Activated T-helper 17 cell treated with anti-CD3 and anti-CD28 coated beads, Interleukin-2, amount 50 U/mL, for 72 hours (primary cell): ENCODE data around the gene GABRG3. TPM values are rescaled to one million over a fixed set of nuclear protein-coding genes. Genes with fewer than 3 reads are reported as not detected.

Experiments
- ATAC-seq: fragments of 150-1000 bp; cut with Tn5 transposase; replicated peaks from 2 replicates; pipeline ENCODE4 v1.10.0; 2021; ENCODE audit warnings: mild to moderate bottlenecking, moderate library complexity
- H3K27ac Mint-ChIP-seq: one replicate; pipeline ENCODE4 v1.8.0; 2022; ENCODE audit warnings: mixed read lengths
- H3K27me3 Mint-ChIP-seq: one replicate; pipeline ENCODE4 v1.8.0; 2022; ENCODE audit warnings: mixed read lengths
- H3K36me3 Mint-ChIP-seq: one replicate; pipeline ENCODE4 v1.8.0; 2022; ENCODE audit warnings: low read depth, mild to moderate bottlenecking, mixed read lengths
- H3K4me1 Mint-ChIP-seq: one replicate; pipeline ENCODE4 v1.8.0; 2022; ENCODE audit warnings: mixed read lengths
- H3K4me3 Mint-ChIP-seq: one replicate; pipeline ENCODE4 v1.8.0; 2022; ENCODE audit warnings: mild to moderate bottlenecking, mixed read lengths
- H3K9me3 Mint-ChIP-seq: one replicate; pipeline ENCODE4 v1.8.0; 2022; ENCODE audit warnings: mixed read lengths
- total RNA-seq, 2 donors: library from RNA; stranded (reverse); gene quantifications; one replicate each; pipeline ENCODE4 v1.2.3, GENCODE V29; 2022

Gene GABRG3
- total RNA-seq, 2 donors from 2014 or later: not detected

DNA sequence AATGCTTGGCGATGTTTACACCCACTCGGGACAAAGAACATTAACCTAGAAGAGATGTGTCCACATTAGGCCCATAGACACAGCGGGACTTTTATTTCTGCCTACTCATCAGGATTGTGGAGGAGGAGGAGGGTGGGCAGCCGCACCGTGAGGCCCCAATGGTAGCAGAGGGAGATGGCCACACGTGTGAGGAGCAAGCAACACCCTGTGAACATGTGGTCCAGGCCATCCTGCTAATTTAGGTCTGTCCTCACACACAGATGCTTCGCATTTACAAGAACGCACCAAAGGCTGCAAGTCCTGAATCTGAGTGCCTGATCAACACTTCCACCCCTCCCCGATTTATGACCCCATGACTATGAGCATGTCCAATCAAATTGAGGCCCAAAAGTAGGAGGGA is 560.0 kb downstream of the GABRG3 start:
- no peak for ATAC-seq
- peaks cover 15% of the 10 kb centered on the region for H3K9me3 Mint-ChIP-seq
- no peak overlapping the region for H3K4me3 Mint-ChIP-seq
- H3K36me3 Mint-ChIP-seq: no peaks in the 10 kb centered on the region
- H3K27ac Mint-ChIP-seq: no peak overlapping the region
- no peaks in the 10 kb centered on the region for H3K27me3 Mint-ChIP-seq
- H3K4me1 Mint-ChIP-seq: no peaks in the 10 kb centered on the region

DNA sequence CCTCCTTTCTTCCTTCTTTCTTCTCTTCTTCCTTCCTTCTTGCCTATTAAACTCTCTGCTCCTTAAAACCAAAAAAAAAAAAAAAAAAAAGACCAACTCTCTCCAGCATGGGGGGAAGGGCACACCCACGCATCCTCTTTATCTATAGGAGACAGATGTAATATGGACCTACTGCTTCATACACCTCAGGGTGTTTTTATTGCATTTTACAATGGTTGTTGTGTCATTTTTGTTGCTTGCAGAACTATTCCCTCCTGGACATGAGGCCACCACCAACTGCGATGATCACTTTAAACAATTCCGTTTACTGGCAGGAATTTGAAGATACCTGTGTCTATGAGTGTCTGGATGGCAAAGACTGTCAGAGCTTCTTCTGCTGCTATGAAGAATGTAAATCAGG is 561.4 kb downstream of the GABRG3 start:
- ATAC-seq: no peak
- peaks cover 8% of the 10 kb centered on the region for H3K9me3 Mint-ChIP-seq
- H3K4me3 Mint-ChIP-seq: no peak overlapping the region
- H3K27ac Mint-ChIP-seq: no peak overlapping the region
- H3K27me3 Mint-ChIP-seq: no peaks in the 10 kb centered on the region
- H3K4me1 Mint-ChIP-seq: no peaks in the 10 kb centered on the region
- no peaks in the 10 kb centered on the region for H3K36me3 Mint-ChIP-seq

DNA sequence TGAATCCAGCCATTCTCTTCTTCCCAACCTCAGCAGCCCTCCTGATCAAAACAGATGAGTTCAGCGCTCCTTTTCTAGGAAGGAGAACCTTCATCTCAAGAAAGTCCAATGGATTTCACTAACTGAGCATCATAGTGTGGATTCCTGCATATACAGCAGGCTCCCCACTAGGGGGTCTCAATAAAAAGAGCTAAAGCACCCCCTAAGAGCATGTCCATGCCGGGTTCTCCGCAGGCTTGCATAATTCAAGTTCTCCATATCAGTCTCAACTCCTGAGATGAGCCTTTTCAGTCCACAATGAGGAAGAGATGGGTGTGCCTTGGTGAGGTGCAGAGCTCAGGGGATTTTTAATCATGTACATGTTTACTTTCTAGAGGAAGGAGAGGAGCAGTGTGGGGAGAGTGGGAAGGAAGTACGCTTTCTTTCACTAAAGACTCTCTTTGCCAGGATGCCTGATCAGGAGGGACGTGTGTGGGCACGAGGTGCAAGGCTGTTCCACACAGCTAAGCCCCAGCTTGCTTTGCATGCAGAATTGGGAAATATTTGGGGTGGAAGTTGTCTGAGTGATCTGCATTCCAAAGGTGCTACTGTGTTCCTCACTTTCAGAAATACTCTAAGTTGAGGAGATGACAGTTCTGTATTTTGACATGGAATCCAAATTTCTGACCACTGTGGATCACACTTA is 564.6 kb downstream of the GABRG3 start:
- Mint-ChIP-seq H3K4me1 (no peaks in the 10 kb centered on the region), H3K27ac (no peak overlapping the region)
- ATAC-seq: no peak

GRCh38 chr15:27538325-27538724 is 567.3 kb downstream of the GABRG3 start:
- peaks cover 11% of the 10 kb centered on the region for H3K9me3 Mint-ChIP-seq
- H3K27ac Mint-ChIP-seq: no peak overlapping the region
- H3K27me3 Mint-ChIP-seq: no peaks in the 10 kb centered on the region
- no peaks in the 10 kb centered on the region for H3K36me3 Mint-ChIP-seq
- no peak overlapping the region for H3K4me3 Mint-ChIP-seq
- H3K4me1 Mint-ChIP-seq: no peaks in the 10 kb centered on the region
- no peak for ATAC-seq

More for the DNA sequence above, 564.6 kb downstream of the GABRG3 start:
- Mint-ChIP-seq H3K9me3 (peaks cover 14% of the 10 kb centered on the region), H3K36me3 (no peaks in the 10 kb centered on the region), H3K27me3 (no peaks in the 10 kb centered on the region), H3K4me3 (no peak overlapping the region)

DNA sequence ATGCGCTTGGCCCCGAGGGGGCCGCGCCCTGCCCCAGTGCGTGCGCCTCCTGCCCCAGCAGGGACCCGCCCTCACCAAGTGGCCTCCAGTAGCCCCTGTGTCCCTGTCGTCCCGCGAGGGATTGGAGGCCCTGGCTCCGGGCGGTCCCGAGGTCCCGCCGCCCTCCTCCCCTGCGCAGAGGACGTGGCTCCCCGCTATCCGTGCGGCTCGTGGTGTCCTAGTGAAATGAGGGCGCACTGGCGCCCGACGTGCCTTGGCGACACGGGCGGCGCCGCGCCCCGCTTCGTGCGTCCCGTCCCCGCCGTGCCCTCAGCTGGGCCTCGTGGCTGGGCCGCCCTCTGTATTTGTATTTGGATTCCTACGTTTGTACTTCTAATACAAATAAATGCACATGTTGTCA is 570.6 kb downstream of the GABRG3 start:
- H3K27me3 Mint-ChIP-seq: no peaks in the 10 kb centered on the region
- no peak for ATAC-seq
- no peaks in the 10 kb centered on the region for H3K4me1 Mint-ChIP-seq
- peaks cover 11% of the 10 kb centered on the region for H3K9me3 Mint-ChIP-seq
- no peak overlapping the region for H3K27ac Mint-ChIP-seq
- no peak overlapping the region for H3K4me3 Mint-ChIP-seq
- no peaks in the 10 kb centered on the region for H3K36me3 Mint-ChIP-seq

DNA sequence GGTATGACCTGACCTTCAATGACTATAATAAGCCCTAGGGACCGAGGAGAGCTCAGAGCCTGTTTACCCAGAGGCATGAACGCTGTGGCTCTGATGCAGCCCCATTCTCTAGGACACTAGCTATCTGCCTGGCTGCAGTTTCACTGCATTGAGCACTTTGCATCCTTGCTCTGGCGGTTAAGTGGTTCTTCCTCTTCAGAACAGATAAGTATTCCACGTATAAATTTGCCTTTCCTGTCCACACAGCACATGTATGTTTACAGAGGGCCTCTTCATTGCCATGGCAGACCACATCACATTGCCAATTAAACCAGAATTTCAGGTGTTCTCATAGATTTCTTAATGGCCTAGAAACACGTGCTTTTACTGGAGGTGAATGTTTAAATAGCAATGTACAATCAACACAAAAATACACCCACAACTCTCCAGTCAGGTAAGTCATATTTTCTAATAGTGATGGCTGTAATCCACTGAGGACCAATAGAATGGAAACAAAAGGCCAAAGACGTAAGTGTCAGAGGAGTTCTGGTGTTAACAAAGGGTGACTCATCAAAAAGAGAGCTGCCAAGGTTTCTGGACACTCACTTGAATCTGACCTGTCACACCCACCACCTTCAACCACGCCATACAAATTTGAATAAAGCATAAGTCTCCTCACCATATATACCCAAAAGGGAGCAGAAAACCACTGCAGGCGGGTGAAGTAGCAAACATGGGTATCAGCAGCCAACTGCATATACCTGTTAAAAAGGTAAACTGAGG is 574.7 kb downstream of the GABRG3 start:
- H3K9me3 Mint-ChIP-seq: peaks cover 4% of the 10 kb centered on the region
- no peak overlapping the region for H3K27ac Mint-ChIP-seq
- H3K36me3 Mint-ChIP-seq: no peaks in the 10 kb centered on the region
- no peaks in the 10 kb centered on the region for H3K27me3 Mint-ChIP-seq
- no peaks in the 10 kb centered on the region for H3K4me1 Mint-ChIP-seq
- no peak for ATAC-seq
- H3K4me3 Mint-ChIP-seq: no peak overlapping the region

- no peak for ATAC-seq
- Mint-ChIP-seq H3K4me3 (no peak overlapping the region), H3K27me3 (no peaks in the 10 kb centered on the region), H3K36me3 (no peaks in the 10 kb centered on the region), H3K27ac (no peak overlapping the region), H3K9me3 (peaks cover 10% of the 10 kb centered on the region), H3K4me1 (no peaks in the 10 kb centered on the region)
Observed at GRCh38 chr15:27549746-27550145, 578.8 kb downstream of the GABRG3 start.

GRCh38 chr15:27550635-27551034 is 579.7 kb downstream of the GABRG3 start:
- Mint-ChIP-seq H3K4me3 (no peak overlapping the region), H3K27me3 (no peaks in the 10 kb centered on the region), H3K9me3 (peaks cover 10% of the 10 kb centered on the region), H3K4me1 (no peaks in the 10 kb centered on the region), H3K27ac (no peak overlapping the region), H3K36me3 (no peaks in the 10 kb centered on the region)
- ATAC-seq: no peak

GRCh38 chr15:27561816-27562215 is 590.8 kb downstream of the GABRG3 start:
- Mint-ChIP-seq H3K27ac (no peak overlapping the region), H3K36me3 (no peaks in the 10 kb centered on the region), H3K4me1 (no peaks in the 10 kb centered on the region), H3K4me3 (no peak overlapping the region), H3K9me3 (peaks cover 15% of the 10 kb centered on the region), H3K27me3 (no peaks in the 10 kb centered on the region)
- no peak for ATAC-seq

DNA sequence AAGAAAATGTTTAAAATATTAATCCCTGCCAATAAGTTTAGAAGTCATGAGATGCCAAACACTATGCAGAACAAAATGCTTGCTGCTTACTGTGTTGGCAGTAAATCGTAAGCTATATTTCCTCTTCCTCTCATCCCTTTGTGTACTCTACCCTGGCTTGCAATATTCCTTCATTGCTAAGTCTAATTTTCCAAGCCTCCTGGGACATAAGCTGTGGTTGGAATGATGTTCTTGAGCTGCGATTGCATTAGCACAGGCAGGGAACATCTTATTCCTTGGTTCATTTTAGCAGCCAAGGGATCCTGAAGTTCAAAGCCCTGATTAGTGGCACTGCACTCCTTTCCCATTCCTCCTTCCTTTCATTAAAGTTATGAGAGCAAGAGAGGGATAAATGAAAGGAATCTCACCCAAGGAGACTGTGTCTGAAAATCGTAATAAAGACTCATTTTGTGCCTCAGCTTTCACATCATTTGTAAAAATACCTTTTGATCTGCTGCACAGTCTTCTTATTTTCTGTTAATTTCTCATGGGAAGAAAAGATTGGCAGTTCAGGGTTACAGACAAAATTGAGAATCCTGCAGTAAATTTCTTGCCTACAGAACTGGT is 592.9 kb downstream of the GABRG3 start:
- Mint-ChIP-seq H3K27me3 (no peaks in the 10 kb centered on the region), H3K36me3 (no peaks in the 10 kb centered on the region), H3K4me3 (no peak overlapping the region), H3K9me3 (peaks cover 15% of the 10 kb centered on the region), H3K27ac (no peak overlapping the region), H3K4me1 (no peaks in the 10 kb centered on the region)
- no peak for ATAC-seq

DNA sequence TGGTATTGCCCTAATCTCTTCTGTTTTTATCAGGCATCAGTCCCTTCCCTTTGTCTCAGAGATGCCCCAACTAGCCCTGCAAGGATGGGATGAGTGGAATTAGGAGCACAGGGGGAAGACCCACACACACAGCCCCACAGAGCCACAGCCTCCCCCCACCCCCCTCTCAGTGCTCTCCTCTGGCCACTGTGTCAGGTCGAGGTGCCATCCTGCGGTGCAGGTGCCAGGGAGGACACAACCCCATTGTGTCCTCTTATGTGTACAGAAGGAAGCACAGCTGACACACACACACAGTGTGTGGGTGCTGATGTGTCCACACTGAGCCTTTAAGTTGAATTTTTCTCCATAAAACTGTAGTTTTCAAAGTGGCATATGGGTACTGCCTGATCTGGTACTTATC is 593.7 kb downstream of the GABRG3 start:
- Mint-ChIP-seq H3K27me3 (no peaks in the 10 kb centered on the region), H3K4me1 (no peaks in the 10 kb centered on the region), H3K4me3 (no peak overlapping the region), H3K9me3 (peaks cover 11% of the 10 kb centered on the region), H3K36me3 (no peaks in the 10 kb centered on the region), H3K27ac (no peak overlapping the region)
- ATAC-seq: no peak

GRCh38 chr15:27570746-27571145 is 599.8 kb downstream of the GABRG3 start:
- H3K27me3 Mint-ChIP-seq: no peaks in the 10 kb centered on the region
- no peaks in the 10 kb centered on the region for H3K36me3 Mint-ChIP-seq
- no peak for ATAC-seq
- peaks cover 10% of the 10 kb centered on the region for H3K9me3 Mint-ChIP-seq
- no peak overlapping the region for H3K27ac Mint-ChIP-seq
- no peak overlapping the region for H3K4me3 Mint-ChIP-seq
- H3K4me1 Mint-ChIP-seq: no peaks in the 10 kb centered on the region

GRCh38 chr15:27573805-27574485 is 603.0 kb downstream of the GABRG3 start:
- ATAC-seq: no peak
- Mint-ChIP-seq H3K4me3 (no peak overlapping the region), H3K27ac (no peak overlapping the region), H3K9me3 (peaks cover 6% of the 10 kb centered on the region), H3K36me3 (no peaks in the 10 kb centered on the region), H3K4me1 (no peaks in the 10 kb centered on the region), H3K27me3 (no peaks in the 10 kb centered on the region)

DNA sequence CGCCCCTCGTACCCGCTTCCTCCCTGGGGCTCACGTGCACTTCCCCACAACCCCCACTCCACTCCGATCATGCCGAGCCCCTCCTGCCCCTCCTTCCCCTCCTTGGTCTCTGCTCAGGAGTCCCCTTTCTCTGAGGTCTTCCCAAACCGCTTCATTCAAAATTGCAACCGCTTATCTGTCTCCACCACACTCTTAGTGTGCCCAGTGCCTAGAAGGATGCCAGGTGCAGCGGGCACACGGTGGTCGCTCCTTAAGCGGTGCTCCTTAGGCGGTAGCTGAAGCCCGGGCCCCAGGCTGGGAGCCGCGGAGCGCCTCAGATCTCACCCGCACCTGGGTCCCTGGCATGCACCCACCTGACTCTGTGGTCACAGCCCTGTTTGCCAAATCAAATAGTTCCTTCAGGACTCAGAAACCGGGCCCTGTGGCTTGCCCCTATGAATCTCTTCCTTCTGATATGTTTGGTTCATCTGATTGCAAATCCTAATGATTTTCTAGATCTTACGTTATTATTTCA is 603.6 kb downstream of the GABRG3 start:
- H3K27me3 Mint-ChIP-seq: no peaks in the 10 kb centered on the region
- no peak overlapping the region for H3K4me3 Mint-ChIP-seq
- H3K9me3 Mint-ChIP-seq: peaks cover 6% of the 10 kb centered on the region
- H3K4me1 Mint-ChIP-seq: no peaks in the 10 kb centered on the region
- no peak overlapping the region for H3K27ac Mint-ChIP-seq
- H3K36me3 Mint-ChIP-seq: no peaks in the 10 kb centered on the region
- ATAC-seq: no peak
